GM23248 (cell line): ENCODE measurements around the gene CRYBB3. TPM values are rescaled to one million over a fixed set of nuclear protein-coding genes. Genes with fewer than 3 reads are reported as not detected.

Source experiments
- DNase-seq: peaks from one replicate; pipeline ENCODE4 v3.0.0-alpha.2; 2015
- H2AFZ ChIP-seq: fragments of 200-600 bp; sonication (generic); 2 replicates; pipeline ENCODE4 v1.6.1; 2016; ENCODE audit warnings: antibody characterized with exemption
- H3F3A ChIP-seq: fragments of 200-600 bp; sonication (generic); 2 replicates; pipeline ENCODE4 v1.6.1; 2016; ENCODE audit warnings: mild to moderate bottlenecking, antibody characterized with exemption, mixed run types; ENCODE audit not compliant: insufficient read depth
- H3K27ac ChIP-seq: fragments of 200-600 bp; sonication (generic); 2 replicates; pipeline ENCODE4 v1.5.1; 2016; ENCODE audit warnings: mild to moderate bottlenecking
- H3K27me3 ChIP-seq: fragments of 200-600 bp; sonication (generic); replicated peaks from 2 replicates; pipeline ENCODE4 v1.6.1; 2016; ENCODE audit warnings: mild to moderate bottlenecking; ENCODE audit not compliant: insufficient read depth
- H3K36me3 ChIP-seq: fragments of 200-600 bp; sonication (generic); 2 replicates; pipeline ENCODE4 v1.6.1; 2016; ENCODE audit warnings: low read depth, mild to moderate bottlenecking
- H3K4me1 ChIP-seq: fragments of 200-600 bp; sonication (generic); 2 replicates; pipeline ENCODE4 v1.6.1; 2016; ENCODE audit warnings: mild to moderate bottlenecking; ENCODE audit not compliant: insufficient read depth
- H3K4me2 ChIP-seq: fragments of 200-600 bp; sonication (generic); one replicate; pipeline ENCODE4 v1.6.1; 2016; ENCODE audit warnings: mild to moderate bottlenecking; ENCODE audit not compliant: unreplicated experiment
- H3K4me3 ChIP-seq: fragments of 200-600 bp; sonication (generic); 2 replicates; pipeline ENCODE4 v1.5.1; 2016; ENCODE audit warnings: mild to moderate bottlenecking
- H3K79me2 ChIP-seq: fragments of 200-600 bp; sonication (generic); 2 replicates; pipeline ENCODE4 v1.6.1; 2016; ENCODE audit warnings: mild to moderate bottlenecking; ENCODE audit not compliant: insufficient read depth
- H3K9ac ChIP-seq: fragments of 200-600 bp; sonication (generic); 2 replicates; pipeline ENCODE4 v1.6.1; 2016; ENCODE audit warnings: mild to moderate bottlenecking
- H3K9me2 ChIP-seq: fragments of 200-600 bp; sonication (generic); 2 replicates; pipeline ENCODE4 v1.6.1; 2016; ENCODE audit warnings: mixed run types, mild to moderate bottlenecking, moderate library complexity; ENCODE audit not compliant: insufficient read depth
- H3K9me3 ChIP-seq: fragments of 200-600 bp; sonication (generic); one replicate; pipeline ENCODE4 v1.6.1; 2017; ENCODE audit warnings: low read depth
- H4K20me1 ChIP-seq: fragments of 200-600 bp; sonication (generic); 2 replicates; pipeline ENCODE4 v1.6.0; 2016; ENCODE audit not compliant: insufficient read depth
- EZH2 ChIP-seq: fragments of 200-600 bp; sonication (generic); IDR thresholded peaks from 2 replicates; pipeline ENCODE4 v1.6.1; 2018; ENCODE audit warnings: antibody characterized with exemption, mild to moderate bottlenecking; ENCODE audit not compliant: insufficient read depth, poor library complexity, severe bottlenecking
- EZH2phosphoT487 ChIP-seq: fragments of 200-600 bp; sonication (generic); IDR thresholded peaks from 2 replicates; pipeline ENCODE4 v1.6.1; 2018; ENCODE audit warnings: antibody characterized with exemption, moderate library complexity, mild to moderate bottlenecking, low read depth; ENCODE audit not compliant: insufficient read depth
- WGBS, 2 experiments: methylation state at CpG; one replicate each; pipeline ENCODE4 v1.1.6; 2015 to 2017; ENCODE audit warnings: low lambda C conversion rate in 2 of 2, low coverage in 1 of 2; ENCODE audit errors: missing lambda C conversion rate in 2 of 2; 5-methylcytosine and 5-hydroxymethylcytosine counted together
- in situ Hi-C: fragments of 300-500 bp; cut with MboI; formaldehyde crosslinking; loops from 2 replicates; pipeline ENCODE4 v1.15.0; 2020
- polyA plus RNA-seq: library from polyadenylated mRNA; unstranded; fragments of >200 nt; fragmentation: Nextera tagmentation; extraction: Ambion mirVana; gene quantifications from 2 replicates; pipeline ENCODE4 v1.2.1, GENCODE V29; 2016
- total RNA-seq: library from RNA; depleted of rRNA; stranded (reverse); fragments of >200 nt; shearing (Covaris generic); gene quantifications from 2 replicates; pipeline ENCODE4 v1.2.3, GENCODE V29; 2014

Gene CRYBB3
- total and polyA plus RNA-seq, 2 experiments from 2014 or later: not detected

DNA sequence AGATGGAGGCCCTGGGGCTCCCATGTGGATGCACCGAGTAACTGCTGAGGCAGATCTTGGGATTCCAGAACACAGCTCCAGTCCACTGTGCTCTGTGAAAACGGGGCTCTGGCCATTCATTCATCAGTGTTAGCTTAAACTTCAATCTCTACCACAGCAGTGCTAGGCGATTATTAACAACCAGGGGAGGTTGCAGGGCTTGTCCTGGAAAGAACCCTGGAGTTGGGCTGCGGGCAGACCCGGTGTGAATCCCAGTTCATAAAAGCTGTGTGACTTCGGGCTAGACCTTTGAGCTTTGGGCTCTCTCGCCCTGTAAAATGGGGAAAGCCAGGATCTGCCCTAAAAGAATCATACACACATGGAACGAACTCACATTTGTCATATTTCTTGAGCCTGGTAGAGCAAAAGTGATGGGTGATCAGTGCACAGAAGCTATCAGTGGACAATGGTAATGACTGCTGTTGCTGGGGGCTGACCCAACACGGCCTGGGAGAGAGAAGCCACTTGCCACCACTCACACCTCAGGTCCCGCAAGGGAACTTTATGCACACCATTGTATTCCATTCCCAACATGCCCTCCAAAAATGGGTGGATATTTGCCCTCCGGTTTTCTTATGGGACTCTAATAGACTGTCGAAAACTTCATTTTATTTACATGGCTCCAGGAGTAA lies 15.6 kb upstream of the CRYBB3 start:
- no peaks in the 10 kb centered on the region for H4K20me1 ChIP-seq
- no peak overlapping the region for H3K4me3 ChIP-seq
- H3K4me1 ChIP-seq: no peaks in the 10 kb centered on the region
- H3K36me3 ChIP-seq: no peaks in the 10 kb centered on the region
- H3K4me2 ChIP-seq: no peak overlapping the region
- H3K9ac ChIP-seq: no peak overlapping the region
- WGBS, 2 experiments: 52 to 56% methylated on average over 12 of the region's 12 CpGs
- H3K27me3 ChIP-seq: 0 out of 2 replicates have a peak, but pooled peaks cover 3% of the 10 kb centered on the region
- H3K27ac ChIP-seq: no peak overlapping the region
- no peaks in the 10 kb centered on the region for H3K9me2 ChIP-seq
- TF ChIP-seq EZH2phosphoT487 (no peak), EZH2 (no peak)
- H3K79me2 ChIP-seq: no peaks in the 10 kb centered on the region
- H3K9me3 ChIP-seq: no peaks in the 10 kb centered on the region
- in situ Hi-C loops: no loop called here
- H2AFZ ChIP-seq: no peak overlapping the region
- no peaks in the 10 kb centered on the region for H3F3A ChIP-seq
- DNase-seq: no peak

DNA sequence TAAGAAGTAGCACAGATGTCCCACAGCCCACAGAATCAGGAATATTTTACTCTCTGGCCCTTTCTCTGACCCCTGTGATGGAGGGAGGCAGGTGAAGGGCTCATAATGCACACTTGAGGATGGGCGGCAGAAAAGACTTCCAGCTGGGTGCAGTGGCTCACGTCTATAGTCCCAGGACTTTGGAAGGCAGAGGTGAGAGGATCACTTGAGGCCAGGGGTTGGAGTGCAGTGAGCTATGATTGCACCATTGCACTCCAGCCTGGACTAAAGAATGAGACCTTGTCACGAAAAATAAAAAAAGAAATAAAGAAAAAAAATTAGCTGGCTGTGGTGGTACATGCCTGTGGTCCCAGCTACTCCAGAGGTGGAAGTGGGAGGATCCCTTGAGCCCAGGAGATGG lies 13.5 kb upstream of the CRYBB3 start:
- 0 out of 2 replicates have a peak, but pooled peaks cover 3% of the 10 kb centered on the region for H3K27me3 ChIP-seq
- no peaks in the 10 kb centered on the region for H3F3A ChIP-seq
- no peak overlapping the region for H3K4me2 ChIP-seq
- WGBS, 2 experiments: 44 to 48% methylated on average over 3 of the region's 3 CpGs
- no peaks in the 10 kb centered on the region for H3K9me3 ChIP-seq
- H3K4me1 ChIP-seq: no peaks in the 10 kb centered on the region
- no peak for DNase-seq
- in situ Hi-C loops: no loop called here
- no peaks in the 10 kb centered on the region for H3K79me2 ChIP-seq
- H3K9ac ChIP-seq: no peak overlapping the region
- TF ChIP-seq EZH2phosphoT487 (no peak), EZH2 (no peak)
- H3K9me2 ChIP-seq: no peaks in the 10 kb centered on the region
- no peak overlapping the region for H3K27ac ChIP-seq
- H3K4me3 ChIP-seq: no peak overlapping the region
- no peaks in the 10 kb centered on the region for H3K36me3 ChIP-seq
- no peak overlapping the region for H2AFZ ChIP-seq
- H4K20me1 ChIP-seq: no peaks in the 10 kb centered on the region

DNA sequence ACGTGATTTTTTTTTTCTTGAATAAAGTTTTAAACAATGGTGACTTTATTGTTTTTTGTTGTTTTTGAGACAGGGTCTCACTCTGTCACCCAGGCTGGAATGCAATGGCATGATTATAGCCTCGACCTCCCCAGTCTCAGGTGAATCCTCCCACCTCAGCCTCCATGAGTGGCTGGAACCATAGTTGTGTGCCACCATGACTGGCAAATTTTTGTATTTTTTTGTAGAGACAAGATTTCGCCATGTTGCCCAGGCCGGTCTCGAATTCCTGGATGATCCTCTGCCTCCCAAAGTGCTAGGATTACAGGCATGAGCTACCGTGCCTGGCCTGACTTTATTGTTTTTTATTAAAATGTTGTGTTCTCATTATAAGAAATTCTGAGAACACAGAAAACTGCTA lies 12.2 kb upstream of the CRYBB3 start:
- DNase-seq: no peak
- in situ Hi-C loops: no loop called here
- Histone ChIP-seq H3K9me3 (no peaks in the 10 kb centered on the region), H3K9ac (no peak overlapping the region), H3K27me3 (0 out of 2 replicates have a peak, but pooled peaks cover 2% of the 10 kb centered on the region), H3K36me3 (no peaks in the 10 kb centered on the region), H3K4me2 (no peak overlapping the region), H3K79me2 (no peaks in the 10 kb centered on the region), H3K9me2 (no peaks in the 10 kb centered on the region), H2AFZ (no peak overlapping the region), H3K27ac (no peak overlapping the region), H3F3A (no peaks in the 10 kb centered on the region), H4K20me1 (no peaks in the 10 kb centered on the region), H3K4me3 (no peak overlapping the region), H3K4me1 (no peaks in the 10 kb centered on the region)
- 54 to 56% methylated on average over 6 of the region's 6 CpGs for WGBS, 2 experiments
- TF ChIP-seq EZH2 (no peak), EZH2phosphoT487 (no peak)

DNA sequence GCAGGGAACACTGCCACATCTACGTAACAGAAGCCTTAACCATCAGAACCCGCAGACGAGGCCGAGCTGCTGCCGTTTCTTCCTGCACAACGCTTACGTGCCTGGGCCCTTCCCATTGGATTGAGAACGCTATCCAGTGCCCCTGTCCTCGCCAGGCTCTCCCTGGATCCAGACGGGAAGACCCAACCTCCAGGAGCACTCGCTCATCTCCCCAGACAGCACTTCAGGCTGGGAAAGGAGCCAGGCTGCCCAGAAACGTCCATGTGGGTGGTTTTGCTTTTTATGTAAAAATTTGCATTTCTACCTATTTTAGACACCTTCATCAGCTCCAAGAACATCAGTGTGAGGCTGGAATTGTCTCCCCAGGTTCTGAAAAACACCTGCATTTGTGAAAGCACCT lies 7.3 kb upstream of the CRYBB3 start:
- no peak for TF ChIP-seq EZH2phosphoT487
- no peak for TF ChIP-seq EZH2
- H3K4me3 ChIP-seq: no peak overlapping the region
- H4K20me1 ChIP-seq: no peaks in the 10 kb centered on the region
- H3K79me2 ChIP-seq: no peaks in the 10 kb centered on the region
- WGBS, 2 experiments: 55 to 58% methylated on average over 12 of the region's 12 CpGs
- H3K9me3 ChIP-seq: no peaks in the 10 kb centered on the region
- DNase-seq: no peak
- H3F3A ChIP-seq: no peaks in the 10 kb centered on the region
- no peaks in the 10 kb centered on the region for H3K36me3 ChIP-seq
- H3K27ac ChIP-seq: no peak overlapping the region
- in situ Hi-C loops: no loop called here
- no peak overlapping the region for H3K9ac ChIP-seq
- no peaks in the 10 kb centered on the region for H3K4me1 ChIP-seq
- no peak overlapping the region for H2AFZ ChIP-seq
- H3K27me3 ChIP-seq: no peaks in the 10 kb centered on the region
- H3K9me2 ChIP-seq: no peaks in the 10 kb centered on the region
- H3K4me2 ChIP-seq: no peak overlapping the region
